LNCAP (cell line): ENCODE measurements around the gene PILRA.

Experiments
- CTCF ChIP-seq: fragments of 450-650 bp; IDR thresholded peaks from 2 replicates; pipeline ENCODE4 v1.5.1; 2017; ENCODE audit warnings: mild to moderate bottlenecking

PILRA gene

GRCh38 chr7:100378114-100378755, 4.9 kb downstream of the PILRA start:
- TF ChIP-seq CTCF: no peak

GRCh38 chr7:100380196-100380595, 6.9 kb downstream of the PILRA start:
- TF ChIP-seq CTCF: no peak

DNA sequence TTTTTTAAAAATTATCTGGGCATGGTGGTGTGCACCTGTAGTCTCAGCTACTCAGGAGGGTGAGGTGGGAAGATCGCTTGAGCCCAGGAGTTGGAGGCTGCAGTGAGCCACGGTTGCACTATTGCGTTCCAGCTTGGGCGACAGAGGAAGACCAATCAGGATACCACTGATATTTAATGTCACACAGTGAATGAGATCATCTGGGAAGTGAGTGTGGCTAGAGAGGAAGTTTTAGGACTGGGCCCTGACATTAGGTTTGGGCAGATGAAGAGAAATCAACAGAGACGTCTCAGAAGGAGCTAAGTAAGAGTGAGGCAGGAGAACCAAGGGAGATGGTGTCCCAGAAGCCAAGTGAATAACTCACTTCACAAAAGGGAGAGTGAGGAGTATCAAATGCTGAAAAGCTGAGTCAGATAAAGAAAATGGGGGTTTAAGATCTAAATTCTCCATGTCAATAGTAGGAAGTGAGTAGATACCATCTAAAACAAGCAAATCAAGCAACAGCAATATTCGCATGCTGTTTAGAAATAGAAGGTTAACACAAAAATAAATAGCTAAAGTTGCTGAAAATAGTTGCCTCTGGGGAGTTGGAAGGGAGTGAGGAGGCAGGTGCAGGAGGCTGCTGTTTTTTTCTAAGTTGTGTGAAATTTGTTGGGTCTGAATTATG, 11.5 kb downstream of the PILRA start:
- TF ChIP-seq CTCF: no peak

DNA sequence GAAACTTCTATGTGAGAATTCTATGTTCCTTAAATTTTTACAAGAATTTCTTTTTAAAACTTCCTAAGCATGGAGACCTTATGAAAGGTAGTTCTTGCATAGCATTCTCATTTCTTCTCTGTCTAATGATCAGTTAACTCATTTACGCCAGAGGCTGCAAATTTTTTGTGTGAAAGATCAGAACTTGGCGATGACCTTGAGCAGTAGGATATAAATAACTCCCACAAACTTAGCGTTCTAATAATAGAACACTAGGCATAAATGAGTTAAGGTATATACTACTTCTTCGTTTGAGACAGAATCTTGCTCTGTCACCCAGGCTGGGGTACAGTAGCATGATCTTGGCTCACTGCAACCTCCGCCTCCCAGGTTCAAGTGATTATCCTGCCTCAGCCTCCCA, 13.7 kb downstream of the PILRA start:
- TF ChIP-seq CTCF: no peak

DNA sequence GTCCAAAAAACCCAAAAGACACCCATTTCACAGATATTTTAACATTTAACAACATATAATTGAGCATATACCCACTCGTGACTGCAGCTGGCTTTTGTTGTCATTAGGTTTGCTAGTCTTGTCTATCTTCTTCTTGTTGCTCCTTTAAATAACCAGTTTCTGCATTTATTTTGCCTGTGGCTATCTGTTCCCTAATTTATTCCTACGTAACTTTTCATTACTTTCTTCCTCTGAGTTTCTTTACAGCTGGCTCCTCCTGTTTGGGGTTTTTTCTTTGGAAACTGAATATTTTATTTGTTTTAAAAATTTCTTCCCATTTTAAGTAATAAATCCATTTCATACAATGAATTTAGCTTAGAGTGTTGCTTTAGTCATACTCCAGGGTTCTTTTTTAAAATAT, 14.4 kb downstream of the PILRA start:
- no peak for TF ChIP-seq CTCF

DNA sequence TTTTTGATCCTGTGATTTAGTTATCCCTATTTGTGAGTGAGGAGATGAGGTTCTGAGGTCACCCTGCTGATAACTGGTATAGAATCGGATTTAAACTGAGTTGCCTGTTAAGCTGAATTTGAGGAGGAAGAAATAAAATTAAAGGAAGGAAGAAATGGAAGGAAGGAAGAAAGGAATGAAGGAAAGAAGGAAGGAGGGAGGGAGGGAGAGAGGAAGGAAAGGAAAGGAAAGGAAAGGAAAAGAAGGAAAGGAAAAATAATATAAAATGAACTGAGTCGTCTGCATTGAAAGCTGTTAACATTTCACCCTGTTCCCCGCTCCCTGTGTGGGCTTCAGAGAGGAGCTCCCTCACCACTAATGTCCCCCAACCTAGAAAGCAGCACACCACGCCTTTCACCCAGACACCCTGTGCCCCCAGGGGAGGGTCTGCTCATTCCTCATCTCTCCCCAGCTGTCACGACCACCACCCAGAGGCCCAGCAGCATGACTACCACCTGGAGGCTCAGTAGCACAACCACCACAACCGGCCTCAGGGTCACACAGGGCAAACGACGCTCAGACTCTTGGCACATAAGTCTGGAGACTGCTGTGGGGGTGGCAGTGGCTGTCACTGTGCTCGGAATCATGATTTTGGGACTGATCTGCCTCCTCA, 16.3 kb downstream of the PILRA start:
- no peak for TF ChIP-seq CTCF

- no peak for TF ChIP-seq CTCF
Measured at GRCh38 chr7:100390286-100391009, 17.2 kb downstream of the PILRA start.
